IMR-90 (cell line): ENCODE data around the gene TMSB10. TPM values are rescaled to one million over a fixed set of nuclear protein-coding genes. Genes with fewer than 3 reads are reported as not detected.

Experiments
- ATAC-seq: fragments of 200-7000 bp; cut with Tn5 transposase; 2 replicates; pipeline ENCODE4 v1.9.1; 2020; ENCODE audit warnings: low read depth, mild to moderate bottlenecking, moderate library complexity
- BruUV-seq: library from RNA; stranded (reverse); fragments of 400-500 nt; replicated peaks from 2 replicates; lab custom pipeline; 2021; lab: Mats Ljungman, UMichigan
- CTCF ChIA-PET: fragments of 300-600 bp; formaldehyde crosslinking; extraction: SDS; loops from one replicate; lab custom pipeline; 2021; ENCODE audit warnings: antibody characterized with exemption; lab: Yijun Ruan, JAX
- POLR2A ChIA-PET: fragments of 300-600 bp; sonication (Branson Sonifier 250); formaldehyde crosslinking; loops from one replicate; lab custom pipeline; 2022; ENCODE audit warnings: antibody characterized with exemption; ENCODE audit not compliant: unreplicated experiment; lab: Charles Lee
- DNase-seq: peaks from one replicate; pipeline ENCODE4 v3.0.0; 2013
- H2AFZ ChIP-seq: replicated peaks from 2 replicates; pipeline ENCODE3; 2013; ENCODE audit warnings: low read length, mild to moderate bottlenecking; ENCODE audit not compliant: poor library complexity
- H2AK5ac ChIP-seq: 2 replicates; pipeline ENCODE4 v1.6.1; 2013; ENCODE audit warnings: low read depth, low read length, inconsistent platforms
- H2AK9ac ChIP-seq: replicated peaks from 2 replicates; pipeline ENCODE3; 2013; ENCODE audit warnings: mild to moderate bottlenecking, low read depth, low read length, moderate library complexity; ENCODE audit not compliant: poor library complexity
- H2BK120ac ChIP-seq: 2 replicates; pipeline ENCODE4 v1.6.1; 2013; ENCODE audit warnings: low read depth, low read length, inconsistent platforms
- H2BK15ac ChIP-seq: 3 replicates; pipeline ENCODE4 v1.6.1; 2013; ENCODE audit warnings: low read depth, low read length, inconsistent platforms
- H2BK20ac ChIP-seq: 2 replicates; pipeline ENCODE4 v1.6.1; 2013; ENCODE audit warnings: low read depth, mild to moderate bottlenecking, inconsistent platforms, low read length, moderate library complexity
- H2BK5ac ChIP-seq: 2 replicates; pipeline ENCODE4 v1.6.1; 2013; ENCODE audit warnings: mild to moderate bottlenecking, low read depth, low read length, inconsistent platforms; ENCODE audit not compliant: poor library complexity, severe bottlenecking
- H3K14ac ChIP-seq: replicated peaks from 2 replicates; pipeline ENCODE4 v1.6.1; 2013; ENCODE audit warnings: low read depth, low read length, inconsistent platforms
- H3K18ac ChIP-seq: 2 replicates; pipeline ENCODE4 v1.6.1; 2013; ENCODE audit warnings: low read depth, low read length, control low read depth
- H3K23ac ChIP-seq: 2 replicates; pipeline ENCODE4 v1.6.1; 2013; ENCODE audit warnings: low read depth, low read length, inconsistent platforms
- H3K27ac ChIP-seq: 2 replicates; pipeline ENCODE4 v1.5.1; 2013; ENCODE audit warnings: mild to moderate bottlenecking, control low read depth, low read length; ENCODE audit not compliant: insufficient read depth
- H3K27me3 ChIP-seq: 2 replicates; pipeline ENCODE4 v1.6.1; 2013; ENCODE audit warnings: low read length; ENCODE audit not compliant: control insufficient read depth, insufficient read depth
- H3K36me3 ChIP-seq: 2 replicates; pipeline ENCODE4 v1.6.1; 2013; ENCODE audit warnings: low read length, mixed read lengths; ENCODE audit not compliant: control insufficient read depth, insufficient read depth
- H3K4ac ChIP-seq: 2 replicates; pipeline ENCODE4 v1.6.1; 2013; ENCODE audit warnings: low read depth, low read length, inconsistent platforms
- H3K4me1 ChIP-seq: 2 replicates; pipeline ENCODE4 v1.6.1; 2013; ENCODE audit warnings: low read length, mixed read lengths; ENCODE audit not compliant: control insufficient read depth, insufficient read depth
- H3K4me2 ChIP-seq: 2 replicates; pipeline ENCODE4 v1.6.1; 2013; ENCODE audit warnings: low read depth, mild to moderate bottlenecking, control low read depth, low read length, moderate library complexity
- H3K4me3 ChIP-seq: 2 replicates; pipeline ENCODE4 v1.5.1; 2013; ENCODE audit warnings: low read depth, mild to moderate bottlenecking, control low read depth, low read length, moderate library complexity; ENCODE audit not compliant: insufficient read depth
- H3K56ac ChIP-seq: 2 replicates; pipeline ENCODE4 v1.6.1; 2013; ENCODE audit warnings: low read length, inconsistent platforms; ENCODE audit not compliant: insufficient read depth; ENCODE audit errors: extremely low read depth
- H3K79me1 ChIP-seq, 2 experiments: 2 replicates each; pipeline ENCODE4 v1.6.1; 2013; ENCODE audit warnings: low read length in 2 of 2, inconsistent platforms in 1 of 2, low read depth in 1 of 2
- H3K9ac ChIP-seq: 2 replicates; pipeline ENCODE4 v1.6.1; 2013; ENCODE audit warnings: low read depth, low read length, control low read depth
- H3K9me1 ChIP-seq: 2 replicates; pipeline ENCODE4 v1.6.1; 2013; ENCODE audit warnings: low read length, inconsistent platforms; ENCODE audit not compliant: insufficient read depth
- H3K9me3 ChIP-seq: 2 replicates; pipeline ENCODE4 v1.6.1; 2013; ENCODE audit warnings: low read length; ENCODE audit not compliant: control insufficient read depth, insufficient read depth
- H4K20me1 ChIP-seq: 2 replicates; pipeline ENCODE4 v1.6.1; 2013; ENCODE audit warnings: low read length, inconsistent platforms; ENCODE audit not compliant: insufficient read depth
- H4K5ac ChIP-seq: 2 replicates; pipeline ENCODE4 v1.6.1; 2013; ENCODE audit warnings: mild to moderate bottlenecking, low read depth, low read length, control low read depth
- H4K8ac ChIP-seq, 2 experiments: 2 replicates each; pipeline ENCODE4 v1.6.1; 2013; ENCODE audit warnings: low read depth in 2 of 2, low read length in 2 of 2, control low read depth in 1 of 2, inconsistent platforms in 1 of 2
- H4K91ac ChIP-seq: 2 replicates; pipeline ENCODE4 v1.6.1; 2013; ENCODE audit warnings: low read depth, low read length, inconsistent platforms; ENCODE audit not compliant: insufficient read depth
- BHLHE40 ChIP-seq: fragments of 150-350 bp; IDR thresholded peaks from 2 replicates; pipeline ENCODE4 v1.6.1; 2016; ENCODE audit warnings: mild to moderate bottlenecking, low read depth, low read length
- CHD1 ChIP-seq: IDR thresholded peaks from 2 replicates; pipeline ENCODE4 v1.6.1; 2012; ENCODE audit warnings: low read depth, low read length, improper control_type of control experiment
- MAZ ChIP-seq: IDR thresholded peaks from 2 replicates; pipeline ENCODE4 v1.6.1; 2012; ENCODE audit warnings: low read depth, mild to moderate bottlenecking, low read length, improper control_type of control experiment, moderate library complexity, borderline replicate concordance
- MXI1 ChIP-seq: IDR thresholded peaks from 2 replicates; pipeline ENCODE4 v1.6.1; 2012; ENCODE audit warnings: low read depth, mild to moderate bottlenecking, low read length, moderate library complexity, borderline replicate concordance
- POLR2A ChIP-seq: IDR thresholded peaks from 2 replicates; pipeline ENCODE4 v1.6.1; 2012; ENCODE audit warnings: mild to moderate bottlenecking, low read depth, low read length
- WGBS, 2 experiments: methylation state at CpG; one replicate each; pipeline versions ENCODE4 v1.1.5 to v1.1.7; 2013; ENCODE audit warnings: missing lambda C conversion rate in 2 of 2; ENCODE audit not compliant: insufficient read length in 1 of 2; ENCODE audit errors: extremely low coverage in 2 of 2; 5-methylcytosine and 5-hydroxymethylcytosine counted together
- dilution Hi-C: fragments of 300-500 bp; cut with HindIII; formaldehyde crosslinking; loops from one replicate; pipeline ENCODE4 v1.14.3; 2018; ENCODE audit warnings: low sequenced_read_pairs; ENCODE audit not compliant: unreplicated experiment
- in situ Hi-C: fragments of 300-500 bp; cut with MboI; formaldehyde crosslinking; loops from 3 replicates; pipeline ENCODE4 v1.14.3; 2019; ENCODE audit warnings: low sequenced_read_pairs, inconsistent platforms, mixed read lengths
- intact Hi-C: fragments of 100-400 bp; cut with micrococcal nuclease; formaldehyde crosslinking; loops from 2 replicates; pipeline ENCODE4 v1.10.0; 2022
- polyA plus RNA-seq, 3 experiments: library from polyadenylated mRNA; depleted of rRNA; stranded (reverse); fragments of >200 nt; gene quantifications; 2 replicates each; pipeline ENCODE4 v1.2.3, GENCODE V29; 2012; ENCODE audit warnings: low replicate concordance in 1 of 3
- total RNA-seq: library from RNA; depleted of rRNA; stranded (reverse); fragments of >200 nt; gene quantifications from 2 replicates; pipeline ENCODE4 v1.2.3, GENCODE V29; 2012

TMSB10 gene
- total and polyA plus RNA-seq, 2 of the 4 experiments (the other 2 are of a cell fraction) = 3,620 to 5,527 TPM

- Histone ChIP-seq H2BK15ac (no peak overlapping the region; the same call in 2 of the 3 replicates), H3K27ac (peak overlapping the region; percentile 93), H3K14ac (peak overlapping the region; percentile 99), H3K79me1 (peaks cover 13 to 40% of the 10 kb centered on the region in 2 experiments), H3K56ac (peak overlapping the region; percentile 97), H3K18ac (peak overlapping the region; percentile 88), H4K5ac (peak overlapping the region; percentile 56), H4K91ac (peak overlapping the region; percentile 65), H3K4me1 (peaks cover 2% of the 10 kb centered on the region; the same call in 1 of the 2 replicates), H3K4me2 (peak overlapping the region; percentile 88), H2AFZ (no peak overlapping the region), H3K9me1 (no peaks in the 10 kb centered on the region), H2BK5ac (peak overlapping the region; percentile 88), H3K23ac (peak overlapping the region; percentile 75), H2BK20ac (no peak overlapping the region), H4K8ac (peak overlapping the region; percentile 84 to 86), H3K4me3 (peak overlapping the region; percentile 86), H2BK120ac (0 out of 2 replicates have a peak overlapping the region, but pooled peaks have one; percentile 1), H2AK9ac (peak overlapping the region; percentile 99), H2AK5ac (peak overlapping the region; percentile 90), H3K9me3 (no peaks in the 10 kb centered on the region), H3K9ac (peak overlapping the region; percentile 99), H3K4ac (peak overlapping the region; percentile 77), H4K20me1 (peaks cover 23% of the 10 kb centered on the region), H3K27me3 (no peaks in the 10 kb centered on the region), H3K36me3 (peaks cover 22% of the 10 kb centered on the region)
- DNase-seq (peak; percentile 75), ATAC-seq (peak; percentile 13)
- in situ Hi-C loops = no loop called here
- POLR2A ChIA-PET = interaction anchor here (0.8 to 1.1 kb wide), 4 partner anchors 9 to 39 kb away, joined by 3 to 31 read pairs (median 18); no protein-coding TSS in a partner anchor
- intact Hi-C loops = loop anchor here (1.0 kb wide), 1 partner anchor 13 kb away; no protein-coding TSS in a partner anchor
- dilution Hi-C loops = no loop called here
- whole genome bisulfite sequencing, 2 experiments = 23% methylated on average over 5 of the region's 15 CpGs; no CpG with 5 or more reads in 1 of the 2 experiments
- TF ChIP-seq MXI1 = no peak
- no peak for TF ChIP-seq BHLHE40
- no peak for TF ChIP-seq CHD1
- TF ChIP-seq MAZ = peak; percentile 32; the same call in 1 of the 2 replicates
- TF ChIP-seq POLR2A = peak; percentile 45; the same call in 1 of the 2 replicates
- BruUV-seq = no TSS peak
- CTCF ChIA-PET = interaction anchor here (0.6 to 0.9 kb wide), 3 partner anchors 13 to 100 kb away, joined by 3 to 5 read pairs (median 4); no protein-coding TSS in a partner anchor
These were observed 1.7 kb downstream of the TMSB10 start for GRCh38 chr2:84906900-84907714.
